SKM-1 (cell line): ENCODE measurements around the gene ANGPTL2.

Experiments used
- DNase-seq: peaks from one replicate; lab custom pipeline; 2025; ENCODE audit not compliant: unreplicated experiment; lab: John Stamatoyannopoulos, UW

The ANGPTL2 gene

DNA sequence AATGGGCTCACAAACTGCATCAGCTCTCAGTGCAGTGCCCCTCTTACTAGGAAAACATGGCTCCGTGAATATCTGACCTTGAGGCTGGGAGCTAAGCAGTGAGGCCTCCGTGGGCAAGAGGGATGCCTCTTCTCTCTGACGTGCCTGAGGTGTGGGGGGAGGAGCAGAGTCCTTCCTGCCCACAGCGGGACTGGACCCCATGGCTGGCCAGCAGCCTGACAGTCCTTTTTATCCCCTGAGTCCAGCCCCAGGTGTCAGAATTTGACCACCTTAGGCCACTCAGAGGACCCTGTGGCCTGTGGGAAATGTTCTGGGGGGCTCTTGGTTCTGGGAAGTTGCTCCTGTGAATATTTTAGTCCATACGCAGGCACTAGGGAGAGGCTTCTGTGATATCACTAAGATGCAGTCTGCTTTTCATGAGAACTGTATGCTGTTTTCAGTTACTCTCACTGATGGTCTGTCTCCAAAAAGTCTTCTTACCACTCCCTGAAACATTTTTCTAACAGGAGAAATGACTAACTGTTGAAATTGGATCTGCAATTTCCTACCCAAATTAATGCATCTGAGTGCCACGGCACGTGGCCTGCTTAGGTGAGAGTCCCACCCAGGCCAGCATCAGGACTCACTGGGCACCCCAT is 23.4 kb downstream of the ANGPTL2 start:
- DNase-seq: no peak

DNA sequence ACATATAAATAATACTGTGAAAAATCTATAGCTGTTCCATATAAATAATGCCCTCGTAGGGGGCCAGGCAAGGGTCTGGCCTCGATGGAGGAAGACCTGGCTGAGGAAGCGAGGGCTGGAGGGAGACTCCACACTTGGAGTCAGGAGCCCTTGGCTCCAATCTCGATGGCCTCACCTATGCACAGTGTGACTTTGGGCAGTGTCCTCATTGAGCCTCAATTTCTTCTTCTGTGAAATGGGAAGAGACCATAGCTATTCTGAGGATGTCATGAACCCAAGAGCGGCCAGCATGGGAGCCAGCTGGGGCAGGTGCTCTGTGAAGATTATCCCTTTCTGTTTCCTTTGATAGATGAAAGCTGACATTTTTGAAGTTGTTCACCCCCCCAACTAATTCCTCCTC is 24.8 kb downstream of the ANGPTL2 start:
- DNase-seq: no peak

GRCh38 chr9:127096208-127096607 is 26.2 kb downstream of the ANGPTL2 start:
- no peak for DNase-seq

GRCh38 chr9:127095411-127095810 is 27.0 kb downstream of the ANGPTL2 start:
- DNase-seq: no peak

- no peak for DNase-seq
These were observed 29.0 kb downstream of the ANGPTL2 start for GRCh38 chr9:127093319-127094020.

DNA sequence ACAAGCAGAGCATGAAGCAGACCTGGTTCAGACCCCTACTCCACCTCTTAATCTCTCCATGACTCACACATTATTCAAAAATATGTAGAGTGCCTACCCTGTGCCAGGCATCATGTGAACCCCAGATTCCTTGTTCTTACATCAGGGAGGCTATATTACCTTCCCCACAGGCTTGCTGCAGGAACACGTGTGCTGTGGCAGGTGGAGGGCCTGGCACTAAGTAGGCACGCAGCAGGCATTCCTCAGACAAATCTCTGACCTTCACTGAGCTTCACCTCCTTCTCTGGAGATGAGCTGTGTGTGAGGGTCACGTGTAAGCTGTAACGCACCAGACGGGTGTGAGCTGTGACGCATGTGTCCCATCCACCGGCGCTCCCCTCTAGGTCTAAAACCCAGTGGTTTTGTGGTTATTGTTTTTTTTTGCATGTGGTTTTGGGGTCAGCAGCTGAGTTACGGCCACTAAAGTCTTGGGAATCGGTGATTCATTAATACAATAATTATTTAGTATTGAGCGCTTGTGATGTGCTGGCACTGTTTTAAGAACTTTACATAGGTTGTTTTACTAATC is 30.3 kb downstream of the ANGPTL2 start:
- DNase-seq: no peak

DNA sequence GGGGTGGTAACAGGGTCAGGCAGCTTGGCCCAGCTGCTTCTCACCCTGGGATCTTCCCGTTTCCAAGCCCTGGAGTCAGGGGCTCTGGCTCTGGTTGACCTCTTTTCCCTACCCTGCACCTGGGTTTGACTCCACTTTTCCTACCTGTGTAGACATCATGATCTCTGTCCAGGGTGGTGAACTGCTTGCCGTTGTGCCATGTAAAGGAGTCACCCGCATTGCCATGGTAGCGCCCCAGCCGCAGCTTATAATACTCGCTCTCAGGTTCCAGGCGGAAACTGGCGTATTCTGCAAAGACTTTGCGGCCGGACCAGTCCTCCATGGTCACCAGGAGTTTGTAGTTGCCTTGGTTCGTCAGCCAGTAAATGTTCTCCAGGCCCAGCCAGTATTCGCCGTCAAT is 30.9 kb downstream of the ANGPTL2 start:
- DNase-seq: no peak

- no peak for DNase-seq
These were observed 32.0 kb downstream of the ANGPTL2 start for GRCh38 chr9:127090341-127090985.

DNA sequence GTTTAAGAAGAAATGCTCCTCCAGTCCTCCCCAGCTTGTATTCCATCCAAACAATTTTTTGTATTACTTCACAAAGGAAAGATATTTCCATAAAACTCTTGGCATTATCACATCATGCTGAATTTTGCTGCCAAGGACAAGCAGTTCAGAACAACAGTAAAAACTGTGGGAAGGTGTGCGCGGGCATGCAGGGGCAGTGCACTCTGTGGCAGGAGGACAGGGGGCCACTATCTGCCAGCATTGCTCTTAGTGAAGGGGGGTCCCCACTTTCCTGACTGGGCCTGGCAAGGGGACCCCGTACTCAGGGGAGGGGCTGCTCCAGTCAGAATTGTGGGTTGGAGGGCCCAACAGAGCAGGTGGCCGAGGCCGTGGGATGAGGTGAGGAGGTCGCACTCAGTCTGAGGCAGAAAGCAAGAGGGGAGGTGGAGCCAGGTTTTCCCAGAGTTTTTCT is 32.8 kb downstream of the ANGPTL2 start:
- no peak for DNase-seq

DNA sequence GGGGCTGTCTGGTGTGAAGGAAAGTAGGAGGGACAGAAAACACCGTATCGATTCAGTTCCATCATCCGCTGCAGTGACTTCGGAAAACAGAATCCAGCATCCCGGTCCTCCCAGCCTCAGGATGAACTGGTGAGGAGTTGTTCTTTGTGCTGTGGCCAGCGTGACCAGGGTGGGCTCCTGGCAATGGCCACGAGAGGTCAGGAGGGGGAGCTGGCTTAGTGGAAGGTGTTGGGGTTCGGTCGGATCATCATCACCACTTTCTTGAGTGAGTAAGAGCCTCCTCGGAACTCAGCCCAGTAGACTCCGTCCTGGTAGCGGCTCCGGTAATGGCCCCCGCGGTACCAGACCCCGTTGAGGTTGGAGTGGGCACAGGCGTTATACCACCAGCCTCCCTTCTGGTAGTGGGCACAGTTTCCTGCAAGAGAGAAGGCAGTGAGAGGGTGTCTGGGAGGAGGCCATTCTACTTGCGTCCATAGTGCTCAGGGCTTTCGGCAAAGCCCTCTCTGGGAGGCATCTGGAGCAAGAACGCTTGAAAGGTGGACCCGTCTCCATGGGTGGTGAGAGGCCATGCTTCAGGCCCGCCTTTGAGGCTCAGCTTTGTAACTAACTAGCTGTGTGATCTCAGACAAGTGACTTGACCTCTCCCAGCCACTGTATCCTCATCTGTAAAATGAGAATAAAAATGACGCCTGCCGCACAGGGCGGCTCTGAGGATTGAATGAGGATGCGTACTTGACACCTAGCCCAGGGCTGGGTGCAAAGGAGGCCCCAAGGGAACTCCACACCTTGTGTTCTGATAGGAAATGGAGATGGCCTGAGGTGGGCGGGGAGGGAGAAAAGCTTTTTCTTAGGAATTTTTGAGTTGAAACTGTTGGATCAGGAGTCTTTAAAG is 33.5 kb downstream of the ANGPTL2 start:
- DNase-seq: no peak

GRCh38 chr9:127087836-127088235 is 34.6 kb downstream of the ANGPTL2 start:
- DNase-seq: no peak

GRCh38 chr9:127087411-127087810 is 35.0 kb downstream of the ANGPTL2 start:
- DNase-seq: no peak

DNA sequence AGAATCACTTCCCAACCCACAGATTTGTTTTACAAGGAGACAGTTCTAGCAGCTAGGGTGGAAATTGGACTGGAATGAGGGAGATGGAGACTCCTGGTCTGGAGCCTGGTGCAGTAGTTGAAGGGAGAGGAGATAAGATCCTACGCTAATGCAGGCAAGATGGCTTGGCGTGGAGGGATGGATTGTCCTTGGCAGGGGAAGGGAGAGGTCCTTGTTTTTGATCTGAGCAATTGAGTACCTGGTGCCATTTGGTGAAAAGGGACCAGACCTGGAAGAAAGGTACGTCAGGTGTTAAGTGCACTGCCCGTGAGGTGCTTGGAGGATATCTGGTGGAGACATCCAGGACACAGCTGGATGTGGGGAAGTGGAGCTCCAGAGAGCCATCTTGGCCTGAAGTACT is 35.7 kb downstream of the ANGPTL2 start:
- DNase-seq: no peak

GRCh38 chr9:127085186-127085585 is 37.2 kb downstream of the ANGPTL2 start:
- DNase-seq: no peak

- no peak for DNase-seq
These were observed 38.1 kb downstream of the ANGPTL2 start for GRCh38 chr9:127084076-127085039.

DNA sequence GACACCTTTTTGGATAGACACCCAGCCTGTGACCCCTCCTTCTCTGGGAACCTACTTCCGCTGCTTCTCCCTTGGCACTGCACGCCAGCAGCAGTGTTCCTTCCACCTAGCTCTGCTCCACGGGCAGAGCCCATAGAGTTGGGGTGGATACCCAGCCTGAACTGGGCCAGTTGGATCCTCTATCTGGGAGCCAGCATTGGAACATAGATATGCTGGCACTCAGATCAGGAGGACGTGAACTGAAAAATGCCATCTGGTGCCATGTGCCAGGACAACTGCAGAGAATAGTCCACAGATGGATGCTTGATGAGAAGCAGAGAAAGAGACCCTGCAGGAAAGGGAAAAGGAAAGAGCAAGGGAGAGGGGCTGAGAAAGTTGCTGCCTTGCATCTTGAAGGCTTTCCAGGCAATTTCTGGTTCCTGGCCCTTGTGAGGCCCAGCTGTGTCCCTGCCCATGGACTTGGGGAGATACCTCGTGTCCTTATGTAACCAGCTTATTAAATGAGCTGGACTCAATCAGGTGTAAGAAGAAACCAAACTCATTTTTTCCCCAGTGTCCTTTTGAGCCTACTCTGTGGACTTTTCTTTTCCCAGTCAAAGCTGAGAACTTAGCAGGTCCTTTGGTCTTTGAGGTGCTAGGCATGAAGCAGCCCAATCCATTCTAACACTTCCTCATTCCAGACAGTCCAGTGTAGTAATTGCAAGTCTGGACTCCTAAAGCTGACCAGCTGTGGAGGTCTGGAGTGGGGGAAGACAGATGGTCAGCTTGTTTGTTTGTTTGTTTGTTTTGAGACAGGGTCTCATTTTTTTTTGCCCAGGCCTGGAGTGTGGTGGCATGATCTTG is 39.1 kb downstream of the ANGPTL2 start:
- DNase-seq: no peak

DNA sequence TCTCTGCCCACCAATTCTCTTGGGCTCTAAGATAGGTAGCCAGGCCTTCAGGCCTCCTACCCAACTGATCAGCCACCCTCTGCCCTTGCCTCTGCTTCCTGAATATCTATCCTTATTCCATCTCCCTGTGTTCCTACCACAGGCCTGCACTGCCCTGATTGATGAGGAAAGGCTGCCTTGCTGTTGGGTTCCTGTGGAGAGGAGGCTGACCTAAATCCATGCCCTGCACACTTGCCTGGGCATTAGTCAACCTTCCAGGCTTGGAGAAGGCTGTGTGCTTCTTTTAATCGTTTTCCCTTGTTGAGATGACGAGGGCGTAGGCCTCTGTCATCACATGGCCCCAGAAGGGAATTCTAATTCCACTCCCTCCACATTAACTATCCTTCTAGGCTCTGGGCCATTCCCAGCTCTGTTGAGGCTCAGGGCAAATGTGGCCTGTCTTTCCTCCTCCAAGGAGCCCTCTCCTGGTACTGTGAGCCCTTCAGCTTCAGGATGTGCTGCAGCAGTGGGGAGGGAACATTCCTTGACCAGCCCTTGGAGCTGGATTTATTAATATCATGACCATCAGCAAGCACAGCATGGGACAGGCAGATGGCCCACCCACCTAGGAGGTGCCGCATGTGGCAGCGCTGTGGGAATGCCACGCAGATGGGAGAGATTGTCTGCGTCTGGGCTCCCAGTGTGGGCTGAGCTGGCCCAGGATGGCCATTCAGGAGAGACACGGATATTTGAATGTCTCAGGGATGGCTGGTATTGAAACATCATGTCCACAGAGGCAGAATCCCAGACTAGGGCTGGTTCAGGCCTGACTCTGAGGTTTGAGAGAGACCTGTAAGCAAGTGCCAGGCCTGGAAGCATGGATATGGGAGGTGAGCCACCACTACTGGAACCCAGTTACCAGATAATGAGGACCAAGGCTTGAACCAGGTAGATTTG is 40.9 kb downstream of the ANGPTL2 start:
- no peak for DNase-seq
